MV-4-11 (cell line): ENCODE results near the gene SPOCK1.

ENCODE experiments used
- DNase-seq: peaks from one replicate; lab custom pipeline; 2025; lab: John Stamatoyannopoulos, UW

SPOCK1 gene

DNA sequence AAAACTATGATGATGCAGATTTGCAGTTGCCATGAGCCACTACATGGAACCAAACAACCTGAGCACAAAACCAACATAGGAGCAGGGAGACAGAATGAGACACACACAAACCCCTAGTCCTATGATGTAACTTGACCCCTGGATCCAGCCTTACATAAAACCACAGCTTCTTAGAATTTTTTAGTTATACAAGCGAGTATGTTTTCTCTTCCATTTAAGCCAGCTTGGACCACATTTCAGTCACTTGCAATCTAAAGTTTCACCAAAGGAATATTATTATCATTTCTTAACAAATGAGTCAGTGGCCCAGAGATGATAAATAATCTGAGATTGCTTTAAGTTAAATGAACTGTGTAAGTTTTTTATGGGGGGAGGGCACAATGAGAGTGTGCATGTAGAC lies 6.8 kb downstream of the SPOCK1 start:
- DNase-seq = no peak

GRCh38 chr5:137491121-137491520 lies 8.0 kb downstream of the SPOCK1 start:
- no peak for DNase-seq

- no peak for DNase-seq
Observed at GRCh38 chr5:137490591-137490990, 8.5 kb downstream of the SPOCK1 start.

- no peak for DNase-seq
Observed at GRCh38 chr5:137488974-137489373, 10.2 kb downstream of the SPOCK1 start.

- DNase-seq = no peak
Observed at GRCh38 chr5:137488516-137488915, 10.6 kb downstream of the SPOCK1 start.

- DNase-seq = no peak
Observed at GRCh38 chr5:137487600-137487999, 11.5 kb downstream of the SPOCK1 start.

DNA sequence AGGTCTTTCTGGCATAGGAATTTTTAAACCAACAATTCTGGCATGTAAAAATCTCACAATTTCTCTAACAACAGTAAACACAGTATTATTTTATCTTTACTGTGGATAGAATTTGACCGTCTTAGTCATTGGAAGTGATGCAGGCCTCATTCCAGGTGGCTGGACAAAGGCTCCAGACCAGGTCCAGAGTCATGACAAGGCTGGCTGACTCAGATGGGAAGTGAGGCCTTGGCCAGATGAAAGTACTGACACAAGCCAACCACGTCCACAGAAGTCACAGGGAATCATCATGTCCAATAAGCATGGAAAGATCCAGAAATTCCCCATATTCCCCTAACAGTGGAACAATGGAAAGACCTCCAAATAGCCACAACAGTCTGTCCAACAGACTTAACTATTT lies 12.4 kb downstream of the SPOCK1 start:
- no peak for DNase-seq

GRCh38 chr5:137481596-137481995 lies 17.5 kb downstream of the SPOCK1 start:
- DNase-seq = no peak

DNA sequence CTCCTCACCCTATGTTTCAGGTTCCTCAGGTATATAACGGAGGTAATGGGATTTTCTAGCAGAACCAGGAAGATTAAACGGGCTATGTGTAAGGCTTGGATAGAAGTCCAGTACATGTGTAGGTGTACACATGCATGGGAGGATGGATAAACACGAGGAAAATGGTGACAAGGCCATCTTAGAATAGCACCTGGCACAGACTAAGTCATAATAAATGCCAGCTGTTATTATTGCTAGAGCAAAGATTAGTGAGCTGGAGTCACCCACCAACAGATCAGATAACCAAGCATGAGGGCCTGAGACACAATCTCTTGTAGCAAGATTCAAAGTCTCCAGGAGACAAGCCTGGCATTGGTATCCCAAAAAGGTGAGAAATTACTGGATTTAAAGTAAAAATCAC lies 21.1 kb downstream of the SPOCK1 start:
- no peak for DNase-seq

- DNase-seq = no peak
Observed at GRCh38 chr5:137470921-137471220, 28.3 kb downstream of the SPOCK1 start.

- no peak for DNase-seq
Observed at GRCh38 chr5:137470111-137470920, 28.8 kb downstream of the SPOCK1 start.

DNA sequence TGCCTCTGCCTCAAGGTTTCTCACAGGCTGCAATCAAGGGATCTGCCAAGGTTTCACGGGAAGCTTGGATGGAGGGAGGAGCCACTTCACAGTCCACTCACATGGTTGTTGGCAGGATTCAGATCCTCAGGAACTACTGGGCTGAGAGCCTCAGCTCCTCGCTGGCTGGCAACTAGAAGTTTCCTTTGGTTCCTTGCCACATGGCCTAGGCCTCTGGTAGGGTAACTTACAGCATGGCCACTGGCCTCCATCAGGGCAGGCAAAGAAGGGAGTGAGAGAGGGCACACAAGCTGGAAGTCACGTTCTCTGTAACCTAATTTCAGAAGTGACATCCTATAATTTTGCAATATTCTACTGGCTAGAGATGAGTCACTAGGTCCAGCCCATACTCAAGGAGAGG lies 32.2 kb downstream of the SPOCK1 start:
- DNase-seq = no peak

DNA sequence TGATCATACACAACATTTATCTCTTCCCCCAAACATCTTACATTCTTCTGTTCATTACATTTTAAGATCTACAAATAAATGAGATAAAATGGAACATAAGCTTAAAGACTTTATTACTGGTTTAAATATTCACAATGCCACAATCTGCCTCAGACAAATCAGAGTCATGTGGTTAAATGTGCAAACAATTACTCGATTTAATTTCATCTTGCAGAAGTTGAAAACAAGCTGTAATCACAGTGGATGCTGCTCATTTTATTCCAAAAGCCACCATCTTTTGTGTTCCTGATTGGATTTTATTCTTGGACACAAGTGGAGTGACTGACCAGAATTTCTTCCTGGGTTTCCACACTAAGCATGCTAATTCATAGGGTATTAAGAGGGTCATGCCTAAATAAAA lies 33.2 kb downstream of the SPOCK1 start:
- DNase-seq = no peak

DNA sequence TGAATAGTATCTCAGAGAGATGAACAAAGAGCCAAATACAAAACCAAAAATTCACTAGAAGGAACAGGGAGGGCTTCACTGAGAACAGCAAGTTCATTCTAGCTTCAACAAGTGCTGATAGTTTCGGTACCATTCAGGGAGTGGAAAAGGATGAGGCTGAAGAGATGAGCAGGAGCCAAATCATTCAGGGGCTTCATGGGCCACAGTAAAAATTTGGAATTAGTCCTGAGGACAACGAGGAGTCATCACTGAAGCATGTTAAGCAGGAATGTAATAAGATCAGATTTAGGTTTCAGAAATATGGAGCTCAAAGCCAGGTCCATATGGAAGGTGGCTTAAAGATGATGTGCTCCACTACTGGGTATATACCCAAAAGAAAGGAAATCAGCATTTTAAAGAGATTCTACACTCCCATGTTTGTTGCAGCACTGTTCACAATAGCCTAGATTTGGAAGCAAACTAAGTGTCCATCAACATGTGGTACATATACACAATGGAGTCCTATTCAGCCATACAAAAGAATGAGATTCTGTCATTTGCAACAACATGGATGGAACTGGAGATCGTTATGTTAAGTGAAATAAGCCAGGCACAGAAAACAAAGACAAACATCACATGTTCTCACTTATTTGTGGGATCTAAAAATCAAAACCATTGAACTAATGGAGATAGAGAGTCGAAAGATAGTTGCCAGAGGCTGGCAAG lies 36.2 kb downstream of the SPOCK1 start:
- no peak for DNase-seq

GRCh38 chr5:137462265-137462590 lies 36.9 kb downstream of the SPOCK1 start:
- no peak for DNase-seq

DNA sequence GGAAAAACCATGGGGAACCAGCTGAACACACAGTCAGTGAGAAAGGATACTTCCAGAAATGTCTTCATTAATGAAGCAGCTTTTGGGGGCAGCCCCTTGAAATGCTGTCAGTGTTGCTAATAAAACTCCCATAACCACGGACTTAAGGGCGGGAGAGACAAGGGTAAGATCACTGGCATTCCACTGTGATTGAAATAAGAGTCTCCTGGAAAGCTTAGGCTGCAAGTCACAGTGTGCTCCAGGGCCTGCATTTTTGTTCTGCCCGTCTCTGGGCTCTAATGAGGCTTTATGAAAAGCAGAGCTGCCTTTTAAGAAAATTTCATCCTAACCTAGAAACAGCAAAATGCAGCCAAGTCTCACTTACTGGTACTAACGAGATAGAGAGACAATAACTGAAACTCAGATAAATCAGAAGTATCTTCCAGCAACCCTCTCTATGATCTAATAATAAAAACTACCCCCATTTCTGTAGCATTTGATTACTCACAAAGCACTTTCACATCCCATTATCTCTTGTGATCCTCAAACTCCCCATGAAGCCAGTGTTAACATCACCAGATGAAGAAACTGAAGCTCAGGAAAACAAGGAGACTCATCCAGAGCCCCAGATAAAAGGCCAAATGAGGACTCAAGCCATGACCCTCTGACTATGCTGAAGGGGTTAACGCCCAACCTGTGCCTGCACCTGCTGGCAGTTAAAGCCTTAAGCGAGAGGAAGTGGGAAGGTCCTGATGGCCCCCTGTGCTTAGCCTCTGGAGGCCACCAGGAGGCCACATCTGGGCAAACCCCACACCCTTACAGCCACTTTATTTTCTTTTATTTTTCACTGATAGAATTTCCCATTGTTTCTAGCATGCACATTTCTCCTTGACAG lies 37.5 kb downstream of the SPOCK1 start:
- peak; percentile 6 for DNase-seq

DNA sequence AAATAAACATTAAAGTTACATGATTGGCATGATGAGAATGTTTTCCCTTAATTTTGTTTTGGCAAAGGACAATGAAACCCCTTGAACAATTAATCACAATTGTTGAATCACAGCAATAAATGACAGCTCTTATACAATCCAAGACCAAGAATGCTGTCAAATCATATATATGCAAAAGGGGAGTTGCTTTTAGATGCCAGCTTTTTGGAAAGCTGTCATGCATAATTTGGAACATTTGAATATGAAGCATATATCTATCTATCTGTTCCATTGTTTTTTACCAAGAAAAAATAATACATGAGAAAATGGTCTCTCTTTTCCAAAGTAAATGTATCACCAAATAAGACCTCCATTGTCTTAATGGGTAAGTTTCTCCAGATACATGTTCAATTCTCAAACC lies 44.5 kb downstream of the SPOCK1 start:
- no peak for DNase-seq

- peak; percentile 63 for DNase-seq
Observed at GRCh38 chr5:137453483-137454080, 45.5 kb downstream of the SPOCK1 start.

DNA sequence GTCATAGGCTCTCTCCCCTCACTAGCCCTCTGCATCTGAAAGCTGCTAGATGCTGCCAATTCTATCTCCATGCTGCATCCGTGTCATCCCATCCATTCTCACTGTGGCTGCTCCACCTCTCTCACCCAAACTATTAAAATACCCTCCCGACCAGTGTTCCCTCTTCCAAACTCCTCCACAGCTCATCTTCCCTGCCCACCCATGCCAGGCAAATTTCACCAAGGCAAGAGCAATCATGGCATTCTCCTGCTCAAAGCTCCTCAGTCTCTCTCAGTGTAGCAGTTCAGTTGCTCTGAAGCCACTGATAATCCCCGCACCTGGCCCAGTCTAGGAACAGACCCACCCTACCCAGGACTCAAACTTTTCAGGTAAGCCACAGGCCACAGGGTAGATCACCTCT lies 48.4 kb downstream of the SPOCK1 start:
- DNase-seq = no peak

DNA sequence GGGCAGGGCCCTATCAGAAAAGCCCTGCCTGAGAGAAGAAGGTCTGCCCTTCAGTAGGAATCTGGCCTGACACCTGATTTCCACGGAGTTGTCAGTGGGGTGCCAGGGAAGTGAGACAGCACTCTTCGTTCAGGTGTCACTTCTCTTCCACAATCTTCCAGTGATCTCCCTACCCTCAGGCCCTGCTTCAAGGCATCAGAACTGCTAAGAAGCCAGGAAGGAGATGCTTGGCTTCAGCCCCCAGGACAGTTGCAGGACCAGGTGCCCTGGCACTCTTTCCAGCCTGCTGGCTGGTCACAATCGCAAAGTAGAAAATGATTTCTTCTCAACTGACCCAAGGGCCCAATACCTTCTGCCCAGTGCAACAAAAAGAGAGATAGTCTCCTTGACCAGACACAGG lies 50.3 kb downstream of the SPOCK1 start:
- DNase-seq = no peak

DNA sequence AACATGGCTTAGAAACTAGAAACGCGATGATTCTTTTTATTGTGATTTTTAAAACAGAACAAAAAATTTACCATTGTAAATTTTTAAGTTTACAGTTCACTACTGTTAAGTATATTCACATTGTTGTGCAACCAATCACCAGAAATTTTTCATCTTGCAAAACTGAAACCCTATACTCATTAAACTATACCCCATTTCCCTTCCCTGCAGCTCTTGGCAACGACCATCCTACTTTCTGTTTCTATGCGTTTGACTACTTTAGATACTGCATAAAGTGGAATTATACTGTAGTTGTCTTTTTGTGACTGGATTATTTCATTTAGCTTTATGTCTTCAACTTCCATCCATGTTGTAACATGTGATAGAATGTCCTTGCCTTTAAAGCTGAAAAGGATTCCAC lies 52.5 kb downstream of the SPOCK1 start:
- DNase-seq = peak; percentile 48

GRCh38 chr5:137446151-137446550 lies 53.0 kb downstream of the SPOCK1 start:
- no peak for DNase-seq

- no peak for DNase-seq
Observed at GRCh38 chr5:137442660-137443059, 56.5 kb downstream of the SPOCK1 start.
